GM12878 (cell line): ENCODE measurements around the gene FGGY.

Source experiments
- CTCF ChIP-seq, 3 experiments: IDR thresholded peaks in 2 of 3; conservative IDR thresholded peaks in 1 of 3; 2 replicates each; pipeline ENCODE4 v1.5.1; 2011; ENCODE audit warnings: low read depth in 3 of 3, low read length in 3 of 3, mild to moderate bottlenecking in 3 of 3, control low read depth in 2 of 3, moderate library complexity in 2 of 3, inconsistent platforms in 1 of 3, mixed read lengths in 1 of 3; ENCODE audit not compliant: control insufficient read depth in 2 of 3, insufficient read depth in 1 of 3; ENCODE audit errors: extremely low read depth in 1 of 3
- GABPA ChIP-seq: IDR thresholded peaks from 2 replicates; pipeline ENCODE4 v1.6.1; 2014; ENCODE audit warnings: antibody characterized with exemption, low read depth, mild to moderate bottlenecking, inconsistent platforms
- RCOR1 ChIP-seq: conservative IDR thresholded peaks from 2 replicates; pipeline ENCODE4 v1.6.1; 2012; ENCODE audit warnings: low read depth, low read length, improper control_type of control experiment
- ZSCAN29 ChIP-seq: fragments of 450-650 bp; IDR thresholded peaks from 2 replicates; pipeline ENCODE4 v1.6.1; 2017; ENCODE audit warnings: mild to moderate bottlenecking, moderate library complexity

GRCh38 chr1:59687081-59687480 is 390.2 kb downstream of the FGGY start:
- TF ChIP-seq CTCF (IDR thresholded peaks at IDR 0.05 in 2 of 3, conservative IDR thresholded peaks at IDR 0.05 in 1 of 3; ENCODE audit: control insufficient read depth in 2 of 3, extremely low read depth in 1 of 3, insufficient read depth in 1 of 3, low read depth in 3 of 3, low read length in 3 of 3): no peak
- no peak for TF ChIP-seq GABPA
- TF ChIP-seq RCOR1: no peak
- no peak for TF ChIP-seq ZSCAN29
